Esophagus squamous epithelium (tissue), 5 donors: ENCODE measurements around the gene ARNT2. TPM values are rescaled to one million over a fixed set of nuclear protein-coding genes. Genes with fewer than 3 reads are reported as not detected.

ENCODE experiments used
- DNase-seq: peaks from one replicate; lab custom pipeline; 2025; lab: John Stamatoyannopoulos, UW
- H3K27ac ChIP-seq, 4 donors: fragments of 200-600 bp; sonication (generic); one replicate each; pipeline ENCODE4 v1.5.1; 2016 to 2019; ENCODE audit warnings: mild to moderate bottlenecking in 1 of 4
- H3K27me3 ChIP-seq, 4 donors: fragments of 200-600 bp; sonication (generic); 1 replicate in 3 of 4; 2 replicates in 1 of 4; pipeline versions ENCODE4 v1.5.1 to v1.6.0; 2017 to 2021; ENCODE audit warnings: antibody characterized with exemption in 1 of 4
- H3K36me3 ChIP-seq, 3 donors: fragments of 200-600 bp; sonication (generic); one replicate each; pipeline ENCODE4 v1.5.1; 2016 to 2019
- H3K4me1 ChIP-seq, 3 donors: fragments of 200-600 bp; sonication (generic); one replicate each; pipeline ENCODE4 v1.5.1; 2017 to 2019
- H3K4me3 ChIP-seq, 4 donors: fragments of 200-600 bp; sonication (generic); 1 replicate in 3 of 4; 2 replicates in 1 of 4; pipeline ENCODE4 v1.5.1; 2016 to 2019; ENCODE audit warnings: mild to moderate bottlenecking in 2 of 4, moderate library complexity in 1 of 4
- H3K9me3 ChIP-seq, 3 donors: fragments of 200-600 bp; sonication (generic); one replicate each; pipeline ENCODE4 v1.5.1; 2016 to 2019
- CTCF ChIP-seq, 6 experiments: fragments of 450-650 bp in 4 of 6; fragments of 200-600 bp in 2 of 6; sonication (generic) in 2 of 6; IDR thresholded peaks; one replicate each; pipeline ENCODE4 v1.5.1; 2016 to 2019; ENCODE audit warnings: antibody characterized with exemption in 6 of 6, mild to moderate bottlenecking in 4 of 6, moderate library complexity in 4 of 6
- POLR2A ChIP-seq, 4 donors: fragments of 450-650 bp; IDR thresholded peaks; one replicate each; pipeline ENCODE4 v1.6.1; 2017; ENCODE audit warnings: antibody characterized with exemption in 4 of 4, mild to moderate bottlenecking in 4 of 4, moderate library complexity in 3 of 4
- WGBS, 2 donors: methylation state at CpG; one replicate each; pipeline ENCODE4 v1.1.5; 2018; 5-methylcytosine and 5-hydroxymethylcytosine counted together
- intact Hi-C: fragments of 100-400 bp; cut with DNase I; formaldehyde crosslinking; loops from one replicate; pipeline ENCODE4 v1.15.0; 2022
- total RNA-seq, 4 donors: library from RNA; depleted of rRNA; stranded (reverse); fragments of >200 nt; gene quantifications; one replicate each; pipeline ENCODE4 v1.1.0, GENCODE V29; 2016
- donor health status: DM: yes; HTN: yes; CAD: no.

ARNT2 gene
- total RNA-seq, 4 donors from 2014 or later = 0.15 to 5.7 (median 1.7) TPM

DNA sequence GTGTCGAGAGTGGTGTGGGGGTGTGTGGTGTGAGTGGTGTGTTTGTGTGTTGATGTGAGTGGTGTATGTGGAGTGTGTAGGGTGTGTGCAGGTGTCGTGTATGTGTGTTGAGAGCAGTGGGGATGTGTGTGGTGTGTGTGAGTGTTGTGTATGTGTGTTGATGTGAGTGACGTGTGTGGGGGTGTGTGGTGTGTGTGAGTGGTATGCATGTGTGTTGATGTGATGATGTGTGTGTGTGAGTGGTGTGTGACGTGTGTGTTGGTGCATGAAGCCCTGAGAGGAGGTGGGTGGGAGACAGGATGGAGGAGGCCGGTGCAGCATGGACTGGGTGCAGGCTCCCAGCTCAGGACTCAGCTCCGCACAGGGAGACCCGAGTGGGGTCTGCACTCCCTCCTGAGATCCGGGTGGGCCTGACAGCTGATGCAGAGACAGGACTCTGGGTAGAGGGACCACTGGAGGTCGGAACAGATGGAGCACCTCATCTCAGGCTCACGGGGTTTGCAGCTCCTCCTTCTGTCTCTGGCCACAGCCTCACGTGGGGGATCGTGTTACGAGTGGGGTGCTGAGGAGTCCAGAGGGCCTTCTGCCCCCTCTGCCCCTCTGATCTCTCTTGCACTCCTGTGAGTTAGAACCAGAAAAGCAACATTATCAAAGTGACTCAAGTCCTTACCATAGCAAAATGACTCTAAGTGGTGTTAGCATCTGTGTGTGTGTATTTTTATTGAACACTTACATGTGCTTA, 41.3 kb downstream of the ARNT2 start:
- DNase-seq = no peak
- Histone ChIP-seq H3K27me3 (peaks cover 0 to 19% (median 0%) of the 10 kb centered on the region in 4 donors), H3K27ac (no peak overlapping the region), H3K36me3 (no peaks in the 10 kb centered on the region), H3K4me3 (no peak overlapping the region), H3K9me3 (no peaks in the 10 kb centered on the region), H3K4me1 (peaks cover 0 to 3% (median 0%) of the 10 kb centered on the region in 3 donors)
- 74 to 80% methylated on average over 12 to 13 of the region's 13 CpGs for WGBS, 2 donors
- no peak for TF ChIP-seq CTCF (IDR thresholded peaks at IDR 0.05)
- TF ChIP-seq POLR2A (IDR thresholded peaks at IDR 0.05) = no peak
- intact Hi-C loops = no loop called here

- Histone ChIP-seq H3K4me1 (peaks cover 0 to 9% (median 0%) of the 10 kb centered on the region in 3 donors), H3K36me3 (no peaks in the 10 kb centered on the region), H3K9me3 (no peaks in the 10 kb centered on the region), H3K27ac (no peak overlapping the region), H3K27me3 (peaks cover 0 to 20% (median 0%) of the 10 kb centered on the region in 4 donors), H3K4me3 (no peak overlapping the region)
- no peak for TF ChIP-seq POLR2A (IDR thresholded peaks at IDR 0.05)
- TF ChIP-seq CTCF (IDR thresholded peaks at IDR 0.05) = no peak
- no peak for DNase-seq
- intact Hi-C loops = no loop called here
These were observed 42.9 kb downstream of the ARNT2 start for GRCh38 chr15:80447077-80447476.

DNA sequence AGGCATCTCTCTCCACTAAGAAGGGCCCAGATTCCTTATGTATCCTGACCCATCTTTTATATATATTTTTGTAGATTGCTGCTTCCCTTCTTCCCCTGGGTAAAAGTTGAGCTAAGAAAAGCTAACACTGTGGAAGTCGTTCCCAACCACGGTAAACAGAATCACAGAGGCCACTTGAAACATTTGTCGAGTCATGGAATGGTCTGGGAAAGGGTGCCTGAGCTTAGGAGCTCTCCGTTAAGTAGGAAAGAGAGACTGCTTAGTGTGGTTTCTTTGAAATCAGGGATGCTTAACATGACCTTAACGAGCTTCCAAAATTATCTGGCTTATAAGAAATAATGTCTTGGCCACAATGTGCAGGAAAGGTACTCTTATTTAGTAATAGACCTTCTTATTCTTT, 45.6 kb downstream of the ARNT2 start:
- Histone ChIP-seq H3K9me3 (no peaks in the 10 kb centered on the region), H3K27ac (no peak overlapping the region), H3K4me3 (no peak overlapping the region), H3K27me3 (peaks cover 0 to 11% (median 0%) of the 10 kb centered on the region in 4 donors), H3K4me1 (peaks cover 0 to 9% (median 0%) of the 10 kb centered on the region in 3 donors), H3K36me3 (no peaks in the 10 kb centered on the region)
- 75 to 77% methylated on average over 5 of the region's 5 CpGs for WGBS, 2 donors
- DNase-seq = no peak
- TF ChIP-seq POLR2A (IDR thresholded peaks at IDR 0.05) = no peak
- TF ChIP-seq CTCF (IDR thresholded peaks at IDR 0.05) = no peak
- intact Hi-C loops = loop anchor here (10.0 kb wide), 1 partner anchor 525 kb away; no protein-coding TSS in a partner anchor

- intact Hi-C loops = loop anchor here (10.0 kb wide), 1 partner anchor 524 kb away; no protein-coding TSS in a partner anchor
- DNase-seq = no peak
- no peaks in the 10 kb centered on the region for H3K9me3 ChIP-seq
- no peak overlapping the region for H3K4me3 ChIP-seq
- H3K4me1 ChIP-seq = peaks cover 0 to 18% (median 5%) of the 10 kb centered on the region in 3 donors
- no peak for TF ChIP-seq CTCF (IDR thresholded peaks at IDR 0.05)
- TF ChIP-seq POLR2A (IDR thresholded peaks at IDR 0.05) = no peak
- WGBS, 2 donors = 67 to 70% methylated on average over 11 of the region's 14 CpGs
- H3K36me3 ChIP-seq = no peaks in the 10 kb centered on the region
- H3K27ac ChIP-seq = no peak overlapping the region
- H3K27me3 ChIP-seq = peaks cover 0 to 18% (median 0%) of the 10 kb centered on the region in 4 donors
These were observed 46.7 kb downstream of the ARNT2 start for GRCh38 chr15:80450811-80451321.

DNA sequence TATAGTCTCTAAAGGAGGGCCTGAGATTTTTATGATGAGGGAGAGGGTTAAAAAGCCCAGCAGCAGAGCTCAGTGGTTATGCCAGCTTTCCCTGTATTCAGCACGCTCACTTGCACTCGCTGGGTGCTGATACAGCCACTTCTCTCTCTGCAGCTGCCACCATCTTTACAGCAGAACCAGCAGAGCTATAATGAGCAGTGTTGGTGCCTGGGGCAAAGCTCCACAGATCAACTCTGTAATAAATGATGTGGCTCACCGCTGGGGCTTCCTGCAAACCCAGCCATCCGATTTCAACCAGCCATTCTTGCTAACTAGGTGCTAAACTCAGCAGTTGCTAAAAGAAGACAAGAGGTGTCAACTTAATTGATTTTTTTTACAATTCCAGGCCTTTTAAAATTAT, 48.0 kb downstream of the ARNT2 start:
- H3K4me1 ChIP-seq = peaks cover 0 to 22% (median 10%) of the 10 kb centered on the region in 3 donors
- H3K4me3 ChIP-seq = no peak overlapping the region
- no peak for TF ChIP-seq POLR2A (IDR thresholded peaks at IDR 0.05)
- TF ChIP-seq CTCF (IDR thresholded peaks at IDR 0.05) = no peak
- no peaks in the 10 kb centered on the region for H3K36me3 ChIP-seq
- H3K9me3 ChIP-seq = no peaks in the 10 kb centered on the region
- DNase-seq = no peak
- WGBS, 2 donors = 84 to 95% methylated on average over 3 to 4 of the region's 4 CpGs
- intact Hi-C loops = loop anchor here (10.0 kb wide), 1 partner anchor 523 kb away; no protein-coding TSS in a partner anchor
- peaks cover 0 to 22% (median 0%) of the 10 kb centered on the region in 4 donors for H3K27me3 ChIP-seq
- H3K27ac ChIP-seq = no peak overlapping the region
